Loucy (cell line): ENCODE results near the gene PACSIN3.

ENCODE experiments used
- EZH2phosphoT487 ChIP-seq: fragments of 200-600 bp; IDR thresholded peaks from 2 replicates; pipeline ENCODE4 v1.6.1; 2018; ENCODE audit warnings: antibody characterized with exemption, mild to moderate bottlenecking, moderate library complexity, borderline replicate concordance
- TF ChIP-seq, protein P1 (sequence below): fragments of 200-600 bp; sonication (generic); conservative IDR thresholded peaks from 2 replicates; pipeline ENCODE4 v1.5.1; 2014; ENCODE audit warnings: mild to moderate bottlenecking, antibody characterized with exemption, low read length

DNA sequence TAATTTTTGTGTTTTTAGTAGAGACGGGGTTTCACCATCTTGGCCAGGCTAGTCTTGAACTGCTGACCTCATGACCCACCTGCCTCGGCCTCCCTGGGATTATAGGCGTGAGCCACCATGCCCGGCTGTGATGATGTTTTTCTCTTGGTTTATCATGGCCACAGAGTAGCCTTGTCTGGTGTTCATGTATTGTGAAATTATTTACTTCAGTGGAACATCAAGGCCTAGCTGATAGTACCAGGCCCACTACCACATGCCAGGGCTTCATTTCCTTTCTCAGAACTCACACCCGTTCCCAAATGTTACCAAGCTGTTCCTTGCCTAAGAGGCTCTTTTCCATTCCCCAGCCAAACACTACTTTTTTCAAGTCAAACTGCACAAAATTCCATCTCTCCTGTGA, 22.4 kb upstream of the PACSIN3 start:
- TF ChIP-seq, protein P1, sequence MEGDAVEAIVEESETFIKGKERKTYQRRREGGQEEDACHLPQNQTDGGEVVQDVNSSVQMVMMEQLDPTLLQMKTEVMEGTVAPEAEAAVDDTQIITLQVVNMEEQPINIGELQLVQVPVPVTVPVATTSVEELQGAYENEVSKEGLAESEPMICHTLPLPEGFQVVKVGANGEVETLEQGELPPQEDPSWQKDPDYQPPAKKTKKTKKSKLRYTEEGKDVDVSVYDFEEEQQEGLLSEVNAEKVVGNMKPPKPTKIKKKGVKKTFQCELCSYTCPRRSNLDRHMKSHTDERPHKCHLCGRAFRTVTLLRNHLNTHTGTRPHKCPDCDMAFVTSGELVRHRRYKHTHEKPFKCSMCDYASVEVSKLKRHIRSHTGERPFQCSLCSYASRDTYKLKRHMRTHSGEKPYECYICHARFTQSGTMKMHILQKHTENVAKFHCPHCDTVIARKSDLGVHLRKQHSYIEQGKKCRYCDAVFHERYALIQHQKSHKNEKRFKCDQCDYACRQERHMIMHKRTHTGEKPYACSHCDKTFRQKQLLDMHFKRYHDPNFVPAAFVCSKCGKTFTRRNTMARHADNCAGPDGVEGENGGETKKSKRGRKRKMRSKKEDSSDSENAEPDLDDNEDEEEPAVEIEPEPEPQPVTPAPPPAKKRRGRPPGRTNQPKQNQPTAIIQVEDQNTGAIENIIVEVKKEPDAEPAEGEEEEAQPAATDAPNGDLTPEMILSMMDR: no peak
- no peak for TF ChIP-seq EZH2phosphoT487
